Adipocyte (in vitro differentiated cells): ENCODE measurements around the gene ZMYM4.

Experiments used
- DNase-seq: peaks from one replicate; pipeline ENCODE4 v3.0.0-alpha.2; 2015; ENCODE audit warnings: low read depth
- H3K27me3 ChIP-seq: replicated peaks from 2 replicates; pipeline ENCODE4 v1.7.0; 2013; ENCODE audit warnings: mild to moderate bottlenecking, low read length, moderate library complexity; ENCODE audit not compliant: control insufficient read depth, insufficient read depth
- H3K36me3 ChIP-seq: 2 replicates; pipeline ENCODE4 v1.7.0; 2013; ENCODE audit warnings: low read length, mild to moderate bottlenecking, moderate library complexity; ENCODE audit not compliant: control insufficient read depth, insufficient read depth, severe bottlenecking
- H3K4me1 ChIP-seq: 2 replicates; pipeline ENCODE4 v1.7.0; 2013; ENCODE audit warnings: mild to moderate bottlenecking, low read length, moderate library complexity; ENCODE audit not compliant: control insufficient read depth, insufficient read depth
- H3K4me3 ChIP-seq: 2 replicates; pipeline ENCODE4 v1.7.0; 2013; ENCODE audit warnings: mild to moderate bottlenecking, low read length, moderate library complexity
- H3K9ac ChIP-seq: 2 replicates; pipeline ENCODE4 v1.7.0; 2013; ENCODE audit warnings: mild to moderate bottlenecking, low read length, moderate library complexity
- H3K9me3 ChIP-seq: 2 replicates; pipeline ENCODE4 v1.7.0; 2013; ENCODE audit warnings: mild to moderate bottlenecking, low read length, moderate library complexity; ENCODE audit not compliant: control insufficient read depth

Gene ZMYM4

GRCh38 chr1:35253941-35254340, 14.6 kb upstream of the ZMYM4 start:
- Histone ChIP-seq H3K9me3 (no peaks in the 10 kb centered on the region), H3K4me3 (no peak overlapping the region), H3K27me3 (no peaks in the 10 kb centered on the region), H3K4me1 (peaks cover 13% of the 10 kb centered on the region), H3K36me3 (no peaks in the 10 kb centered on the region), H3K9ac (no peak overlapping the region)
- DNase-seq: no peak

- Histone ChIP-seq H3K4me1 (peaks cover 17% of the 10 kb centered on the region), H3K9me3 (no peaks in the 10 kb centered on the region), H3K4me3 (no peak overlapping the region), H3K27me3 (no peaks in the 10 kb centered on the region), H3K9ac (no peak overlapping the region), H3K36me3 (no peaks in the 10 kb centered on the region)
- no peak for DNase-seq
These were observed 13.2 kb upstream of the ZMYM4 start for GRCh38 chr1:35255276-35255675.

- Histone ChIP-seq H3K4me1 (peaks cover 9% of the 10 kb centered on the region), H3K9ac (no peak overlapping the region), H3K9me3 (no peaks in the 10 kb centered on the region), H3K4me3 (no peak overlapping the region), H3K36me3 (no peaks in the 10 kb centered on the region), H3K27me3 (no peaks in the 10 kb centered on the region)
- DNase-seq: no peak
These were observed 8.9 kb upstream of the ZMYM4 start for GRCh38 chr1:35259561-35259960.

GRCh38 chr1:35261412-35262120, 6.9 kb upstream of the ZMYM4 start:
- Histone ChIP-seq H3K9me3 (no peaks in the 10 kb centered on the region), H3K4me3 (no peak overlapping the region), H3K36me3 (no peaks in the 10 kb centered on the region), H3K9ac (no peak overlapping the region), H3K27me3 (no peaks in the 10 kb centered on the region), H3K4me1 (peaks cover 16% of the 10 kb centered on the region)
- DNase-seq: no peak

- DNase-seq: no peak
- H3K4me3 ChIP-seq: no peak overlapping the region
- H3K9ac ChIP-seq: no peak overlapping the region
- H3K27me3 ChIP-seq: no peaks in the 10 kb centered on the region
- peaks cover 16% of the 10 kb centered on the region for H3K4me1 ChIP-seq
- no peaks in the 10 kb centered on the region for H3K36me3 ChIP-seq
- H3K9me3 ChIP-seq: no peaks in the 10 kb centered on the region
These were observed 4.5 kb upstream of the ZMYM4 start for GRCh38 chr1:35264035-35264434.

- DNase-seq: peak; percentile 73
- H3K4me1 ChIP-seq: peaks cover 15% of the 10 kb centered on the region
- H3K9me3 ChIP-seq: no peaks in the 10 kb centered on the region
- peak overlapping the region; percentile 18 for H3K4me3 ChIP-seq
- H3K9ac ChIP-seq: peak overlapping the region; percentile 65
- no peaks in the 10 kb centered on the region for H3K27me3 ChIP-seq
- no peaks in the 10 kb centered on the region for H3K36me3 ChIP-seq
These were observed 3.6 kb upstream of the ZMYM4 start for GRCh38 chr1:35264871-35265270.

GRCh38 chr1:35266306-35266705, 2.2 kb upstream of the ZMYM4 start:
- peaks cover 27% of the 10 kb centered on the region for H3K4me1 ChIP-seq
- no peak for DNase-seq
- no peak overlapping the region for H3K9ac ChIP-seq
- no peaks in the 10 kb centered on the region for H3K9me3 ChIP-seq
- no peaks in the 10 kb centered on the region for H3K36me3 ChIP-seq
- no peaks in the 10 kb centered on the region for H3K27me3 ChIP-seq
- H3K4me3 ChIP-seq: no peak overlapping the region

- Histone ChIP-seq H3K36me3 (no peaks in the 10 kb centered on the region), H3K4me1 (peaks cover 27% of the 10 kb centered on the region), H3K9ac (peak overlapping the region; percentile 90), H3K4me3 (peak overlapping the region; percentile 93), H3K9me3 (no peaks in the 10 kb centered on the region), H3K27me3 (no peaks in the 10 kb centered on the region)
- DNase-seq: peak; percentile 17
These were observed 886 bp downstream of the ZMYM4 start for GRCh38 chr1:35269201-35269988.

- H3K9ac ChIP-seq: peak overlapping the region; percentile 90
- H3K4me1 ChIP-seq: peaks cover 22% of the 10 kb centered on the region
- DNase-seq: no peak
- H3K4me3 ChIP-seq: peak overlapping the region; percentile 93
- H3K9me3 ChIP-seq: no peaks in the 10 kb centered on the region
- no peaks in the 10 kb centered on the region for H3K27me3 ChIP-seq
- no peaks in the 10 kb centered on the region for H3K36me3 ChIP-seq
These were observed 1.4 kb downstream of the ZMYM4 start for GRCh38 chr1:35269989-35270289.

- peaks cover 15% of the 10 kb centered on the region for H3K4me1 ChIP-seq
- H3K9me3 ChIP-seq: no peaks in the 10 kb centered on the region
- no peaks in the 10 kb centered on the region for H3K36me3 ChIP-seq
- DNase-seq: peak; percentile 35
- H3K9ac ChIP-seq: no peak overlapping the region
- H3K4me3 ChIP-seq: peak overlapping the region; percentile 32
- H3K27me3 ChIP-seq: no peaks in the 10 kb centered on the region
These were observed 2.3 kb downstream of the ZMYM4 start for GRCh38 chr1:35270836-35271235.

GRCh38 chr1:35274197-35274596, 5.7 kb downstream of the ZMYM4 start:
- Histone ChIP-seq H3K4me3 (no peak overlapping the region), H3K36me3 (no peaks in the 10 kb centered on the region), H3K9me3 (no peaks in the 10 kb centered on the region), H3K9ac (no peak overlapping the region), H3K4me1 (peaks cover 28% of the 10 kb centered on the region), H3K27me3 (no peaks in the 10 kb centered on the region)
- DNase-seq: no peak
